NT2/D1 (cell line): ENCODE measurements around the gene TFCP2L1.

Experiments used
- DNase-seq: peaks from one replicate; pipeline ENCODE4 v3.0.0-alpha.2; 2011; ENCODE audit warnings: low read depth, low spot score
- H3K27me3 ChIP-seq: 2 replicates; pipeline ENCODE4 v1.6.0; 2011; ENCODE audit warnings: mild to moderate bottlenecking; ENCODE audit not compliant: insufficient read length, insufficient read depth
- H3K36me3 ChIP-seq: 2 replicates; pipeline ENCODE4 v1.6.1; 2011; ENCODE audit warnings: mild to moderate bottlenecking, low read length, mixed read lengths; ENCODE audit not compliant: insufficient read depth, insufficient read length
- H3K4me1 ChIP-seq: 2 replicates; pipeline ENCODE4 v1.5.1; 2011; ENCODE audit not compliant: insufficient read depth, insufficient read length
- H3K4me3 ChIP-seq: 2 replicates; pipeline ENCODE4 v1.5.1; 2011; ENCODE audit warnings: low read depth; ENCODE audit not compliant: insufficient read length
- H3K9ac ChIP-seq: 2 replicates; pipeline ENCODE4 v1.6.0; 2011; ENCODE audit warnings: low read depth; ENCODE audit not compliant: insufficient read length
- H3K9me3 ChIP-seq: 2 replicates; pipeline ENCODE4 v1.5.1; 2011; ENCODE audit warnings: mild to moderate bottlenecking, low read length; ENCODE audit not compliant: insufficient read depth
- SUZ12 ChIP-seq: IDR thresholded peaks from 2 replicates; pipeline ENCODE4 v1.6.1; 2011; ENCODE audit not compliant: insufficient read length, insufficient read depth; ENCODE audit errors: extremely low read depth
- YY1 ChIP-seq: IDR thresholded peaks from 2 replicates; pipeline ENCODE4 v1.6.1; 2011; ENCODE audit not compliant: insufficient read length, insufficient read depth
- ZNF274 ChIP-seq: IDR thresholded peaks from 2 replicates; pipeline ENCODE4 v1.6.1; 2011; ENCODE audit warnings: mild to moderate bottlenecking, low read depth, low read length

Gene TFCP2L1

DNA sequence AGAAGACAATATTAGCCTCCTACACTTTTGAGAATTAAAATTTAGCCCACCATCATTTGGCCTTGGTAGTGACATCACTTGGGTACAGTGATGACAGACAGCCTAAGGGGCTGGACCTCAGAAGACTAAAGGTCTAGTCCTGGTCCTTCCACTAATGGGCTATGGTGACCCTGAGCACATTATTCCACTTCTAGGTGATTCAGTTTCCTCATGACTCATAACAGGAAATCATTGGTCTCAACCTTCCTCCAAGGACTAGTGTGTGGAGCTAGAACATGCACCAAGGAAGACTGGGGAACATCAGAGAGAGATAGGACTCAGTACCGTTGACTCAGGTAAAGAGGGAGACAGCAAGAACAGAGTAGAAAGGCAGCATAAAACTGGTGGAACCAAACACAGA lies 64.0 kb downstream of the TFCP2L1 start:
- Histone ChIP-seq H3K27me3 (no peaks in the 10 kb centered on the region), H3K9ac (no peak overlapping the region), H3K9me3 (no peaks in the 10 kb centered on the region), H3K4me1 (peaks cover 4% of the 10 kb centered on the region), H3K36me3 (peaks cover 5% of the 10 kb centered on the region), H3K4me3 (no peak overlapping the region)
- no peak for TF ChIP-seq YY1
- no peak for TF ChIP-seq ZNF274
- TF ChIP-seq SUZ12, result no peak
- no peak for DNase-seq

GRCh38 chr2:121219866-121220265 lies 65.1 kb downstream of the TFCP2L1 start:
- TF ChIP-seq YY1 (no peak), ZNF274 (no peak), SUZ12 (no peak)
- no peak overlapping the region for H3K4me3 ChIP-seq
- peaks cover 4% of the 10 kb centered on the region for H3K4me1 ChIP-seq
- H3K36me3 ChIP-seq, result peaks cover 5% of the 10 kb centered on the region
- no peaks in the 10 kb centered on the region for H3K27me3 ChIP-seq
- H3K9me3 ChIP-seq, result no peaks in the 10 kb centered on the region
- no peak for DNase-seq
- no peak overlapping the region for H3K9ac ChIP-seq

GRCh38 chr2:121218386-121218938 lies 66.5 kb downstream of the TFCP2L1 start:
- Histone ChIP-seq H3K9me3 (no peaks in the 10 kb centered on the region), H3K4me1 (peaks cover 10% of the 10 kb centered on the region), H3K9ac (no peak overlapping the region), H3K4me3 (no peak overlapping the region), H3K36me3 (no peaks in the 10 kb centered on the region), H3K27me3 (no peaks in the 10 kb centered on the region)
- DNase-seq, result no peak
- TF ChIP-seq SUZ12, result no peak
- no peak for TF ChIP-seq ZNF274
- TF ChIP-seq YY1, result no peak

DNA sequence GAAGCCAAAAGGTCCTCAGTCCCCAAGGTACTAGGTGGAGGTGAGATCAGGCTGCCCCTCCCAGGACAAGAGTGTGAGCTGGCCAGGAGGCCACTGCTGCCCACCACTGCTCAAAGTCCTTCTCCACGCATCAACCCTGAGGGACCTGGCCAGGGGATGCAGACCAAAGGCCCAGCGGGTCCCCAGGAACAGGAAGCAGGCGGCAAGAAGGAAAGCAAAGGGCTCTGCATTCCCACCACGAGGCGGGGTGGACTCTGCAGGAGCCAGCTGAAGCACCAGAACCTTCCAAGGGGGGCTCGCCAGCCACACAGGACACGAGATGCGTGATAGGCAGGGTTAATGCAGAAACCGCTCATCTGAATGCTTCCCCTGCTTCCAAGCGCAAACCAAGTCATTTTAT lies 67.4 kb downstream of the TFCP2L1 start:
- no peak for DNase-seq
- Histone ChIP-seq H3K9ac (no peak overlapping the region), H3K4me3 (no peak overlapping the region), H3K4me1 (peaks cover 16% of the 10 kb centered on the region), H3K27me3 (no peaks in the 10 kb centered on the region), H3K9me3 (no peaks in the 10 kb centered on the region), H3K36me3 (no peaks in the 10 kb centered on the region)
- TF ChIP-seq ZNF274 (no peak), YY1 (no peak), SUZ12 (no peak)

DNA sequence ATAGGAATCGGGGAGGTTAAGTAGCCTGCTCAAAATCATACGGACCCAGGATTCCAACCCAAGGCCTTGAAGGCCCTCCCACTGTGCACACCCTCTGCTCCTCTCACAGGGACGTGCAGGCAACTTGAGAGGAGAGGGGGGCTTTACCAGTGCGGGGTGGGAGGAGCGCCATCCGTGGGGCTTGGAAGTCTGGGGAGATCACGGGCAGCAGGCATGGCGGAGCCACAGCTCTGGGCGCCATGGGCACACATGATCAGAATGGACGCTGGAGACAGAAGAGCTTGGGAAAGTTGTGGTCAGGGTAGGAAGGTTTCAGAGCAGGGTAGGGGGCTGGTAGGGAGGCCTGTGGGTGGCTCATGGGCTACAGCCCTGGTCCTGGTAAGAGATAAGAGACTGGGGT lies 70.7 kb downstream of the TFCP2L1 start:
- Histone ChIP-seq H3K36me3 (no peaks in the 10 kb centered on the region), H3K4me1 (peaks cover 19% of the 10 kb centered on the region), H3K27me3 (no peaks in the 10 kb centered on the region), H3K9me3 (no peaks in the 10 kb centered on the region), H3K4me3 (no peak overlapping the region), H3K9ac (no peak overlapping the region)
- DNase-seq, result no peak
- TF ChIP-seq ZNF274 (no peak), YY1 (no peak), SUZ12 (no peak)

DNA sequence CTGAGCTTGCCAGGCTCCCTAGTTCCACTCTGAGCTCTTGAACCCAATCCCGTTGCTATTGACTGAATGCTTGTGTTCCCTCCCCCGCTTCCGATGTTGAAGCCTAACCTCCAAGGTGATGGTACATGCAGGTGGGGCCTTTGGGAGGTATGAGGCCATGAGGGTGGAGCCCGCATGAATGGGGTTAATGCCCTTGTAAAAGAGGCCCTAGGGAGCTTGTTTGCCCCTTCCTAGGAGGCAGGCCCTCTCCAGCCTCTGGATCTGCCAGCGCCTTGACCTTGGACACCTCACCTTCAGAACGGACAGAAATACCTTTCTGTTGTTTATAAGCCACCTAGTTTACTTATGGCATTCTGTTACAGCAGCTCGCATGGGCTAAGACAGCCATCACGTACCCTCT lies 71.6 kb downstream of the TFCP2L1 start:
- no peak for DNase-seq
- TF ChIP-seq ZNF274 (no peak), YY1 (no peak), SUZ12 (no peak)
- no peaks in the 10 kb centered on the region for H3K36me3 ChIP-seq
- H3K4me3 ChIP-seq, result no peak overlapping the region
- H3K9ac ChIP-seq, result no peak overlapping the region
- no peaks in the 10 kb centered on the region for H3K27me3 ChIP-seq
- no peaks in the 10 kb centered on the region for H3K9me3 ChIP-seq
- peaks cover 19% of the 10 kb centered on the region for H3K4me1 ChIP-seq

DNA sequence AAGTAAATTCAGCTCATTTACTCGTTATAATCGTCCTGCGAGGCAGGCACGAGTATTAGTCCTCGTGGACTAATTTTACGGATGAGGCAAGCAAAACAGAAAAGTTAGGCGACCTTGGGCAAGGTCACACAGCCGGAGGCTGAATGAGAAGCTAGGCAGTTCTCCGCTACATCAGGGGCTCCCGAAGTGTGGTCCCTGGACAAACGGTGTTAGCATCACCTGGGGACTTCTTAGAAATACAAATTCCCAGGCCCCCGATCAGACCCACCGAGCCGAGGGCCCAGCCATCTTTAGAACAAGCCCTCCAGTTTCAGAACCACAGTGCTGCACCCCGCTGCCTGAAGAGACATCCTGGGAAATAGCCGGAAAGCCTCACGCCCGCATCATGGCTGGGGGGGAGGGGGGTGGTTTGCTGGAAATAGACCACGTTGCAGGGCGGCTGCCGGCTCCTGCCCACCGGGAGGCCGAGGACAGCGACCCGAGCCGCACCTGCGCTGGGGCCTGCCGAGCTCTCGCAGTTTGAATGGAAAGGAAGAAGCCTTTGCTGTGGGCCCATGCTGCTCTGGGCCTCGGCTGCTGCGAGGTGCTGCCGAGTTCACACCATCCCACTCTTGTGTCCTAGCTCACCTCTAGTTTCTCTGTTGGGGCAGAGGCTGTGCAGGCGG lies 72.2 kb downstream of the TFCP2L1 start:
- no peaks in the 10 kb centered on the region for H3K9me3 ChIP-seq
- no peak for TF ChIP-seq YY1
- TF ChIP-seq ZNF274, result no peak
- no peaks in the 10 kb centered on the region for H3K27me3 ChIP-seq
- peaks cover 19% of the 10 kb centered on the region for H3K4me1 ChIP-seq
- DNase-seq, result no peak
- no peak overlapping the region for H3K4me3 ChIP-seq
- no peak overlapping the region for H3K9ac ChIP-seq
- H3K36me3 ChIP-seq, result no peaks in the 10 kb centered on the region
